Esophagus muscularis mucosa (tissue), 4 donors: Measurements from ENCODE around the gene HLCS.

Experiments used
- EP300 ChIP-seq: sonication (generic); formaldehyde crosslinking; IDR thresholded peaks from one replicate; pipeline ENCODE4 v1.6.1; 2017; ENCODE audit warnings: antibody characterized with exemption
- POLR2A ChIP-seq: fragments of 450-650 bp; IDR thresholded peaks from one replicate; pipeline ENCODE4 v1.6.1; 2017; ENCODE audit warnings: antibody characterized with exemption, moderate library complexity, mild to moderate bottlenecking, low read depth
- POLR2AphosphoS5 ChIP-seq, 2 donors: sonication (generic); formaldehyde crosslinking; IDR thresholded peaks; one replicate each; pipeline ENCODE4 v1.6.1; 2017; ENCODE audit warnings: antibody characterized with exemption in 2 of 2
- TF ChIP-seq, protein P1 (sequence below), 3 experiments: fragments of 200-600 bp in 2 of 3; fragments of 450-650 bp in 1 of 3; sonication (generic) in 2 of 3; IDR thresholded peaks; one replicate each; pipeline ENCODE4 v1.5.1; 2017 to 2019; ENCODE audit warnings: antibody characterized with exemption in 3 of 3, mild to moderate bottlenecking in 2 of 3, moderate library complexity in 1 of 3

DNA sequence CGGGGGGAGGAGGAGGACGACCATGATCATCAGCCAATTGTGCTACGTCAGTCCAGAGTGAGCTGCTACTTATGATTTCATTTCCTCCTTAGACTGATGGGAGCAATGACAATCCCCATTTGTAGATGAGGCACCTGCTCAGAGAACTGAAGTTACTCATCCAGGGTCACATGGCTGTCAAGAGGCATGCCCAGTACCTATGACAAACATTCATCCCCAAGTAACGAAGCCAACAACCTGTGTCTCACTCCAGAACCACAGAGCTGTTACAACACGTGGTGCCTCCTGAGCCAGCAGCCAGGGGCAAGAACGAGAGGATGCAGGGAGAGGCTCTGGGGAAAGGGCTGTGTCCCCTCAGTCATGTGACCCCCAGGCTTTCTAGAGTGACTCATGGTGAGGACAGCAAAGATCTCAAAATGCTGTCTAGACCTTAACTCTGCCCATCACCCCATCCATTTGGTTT, 173.9 kb downstream of the HLCS start:
- TF ChIP-seq, protein P1, sequence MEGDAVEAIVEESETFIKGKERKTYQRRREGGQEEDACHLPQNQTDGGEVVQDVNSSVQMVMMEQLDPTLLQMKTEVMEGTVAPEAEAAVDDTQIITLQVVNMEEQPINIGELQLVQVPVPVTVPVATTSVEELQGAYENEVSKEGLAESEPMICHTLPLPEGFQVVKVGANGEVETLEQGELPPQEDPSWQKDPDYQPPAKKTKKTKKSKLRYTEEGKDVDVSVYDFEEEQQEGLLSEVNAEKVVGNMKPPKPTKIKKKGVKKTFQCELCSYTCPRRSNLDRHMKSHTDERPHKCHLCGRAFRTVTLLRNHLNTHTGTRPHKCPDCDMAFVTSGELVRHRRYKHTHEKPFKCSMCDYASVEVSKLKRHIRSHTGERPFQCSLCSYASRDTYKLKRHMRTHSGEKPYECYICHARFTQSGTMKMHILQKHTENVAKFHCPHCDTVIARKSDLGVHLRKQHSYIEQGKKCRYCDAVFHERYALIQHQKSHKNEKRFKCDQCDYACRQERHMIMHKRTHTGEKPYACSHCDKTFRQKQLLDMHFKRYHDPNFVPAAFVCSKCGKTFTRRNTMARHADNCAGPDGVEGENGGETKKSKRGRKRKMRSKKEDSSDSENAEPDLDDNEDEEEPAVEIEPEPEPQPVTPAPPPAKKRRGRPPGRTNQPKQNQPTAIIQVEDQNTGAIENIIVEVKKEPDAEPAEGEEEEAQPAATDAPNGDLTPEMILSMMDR (IDR thresholded peaks at IDR 0.05) = no peak
- no peak for TF ChIP-seq EP300
- no peak for TF ChIP-seq POLR2A
- no peak for TF ChIP-seq POLR2AphosphoS5 (IDR thresholded peaks at IDR 0.05)
